Activated T-cell treated with anti-CD3 and anti-CD28 coated beads for 48 hours (primary cell): ENCODE results near the gene E2F6.

Experiments used
- DNase-seq: peaks from one replicate; pipeline ENCODE4 v3.0.0-alpha.2; 2020; ENCODE audit warnings: low read depth

The E2F6 gene, protein sequence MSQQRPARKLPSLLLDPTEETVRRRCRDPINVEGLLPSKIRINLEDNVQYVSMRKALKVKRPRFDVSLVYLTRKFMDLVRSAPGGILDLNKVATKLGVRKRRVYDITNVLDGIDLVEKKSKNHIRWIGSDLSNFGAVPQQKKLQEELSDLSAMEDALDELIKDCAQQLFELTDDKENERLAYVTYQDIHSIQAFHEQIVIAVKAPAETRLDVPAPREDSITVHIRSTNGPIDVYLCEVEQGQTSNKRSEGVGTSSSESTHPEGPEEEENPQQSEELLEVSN

DNA sequence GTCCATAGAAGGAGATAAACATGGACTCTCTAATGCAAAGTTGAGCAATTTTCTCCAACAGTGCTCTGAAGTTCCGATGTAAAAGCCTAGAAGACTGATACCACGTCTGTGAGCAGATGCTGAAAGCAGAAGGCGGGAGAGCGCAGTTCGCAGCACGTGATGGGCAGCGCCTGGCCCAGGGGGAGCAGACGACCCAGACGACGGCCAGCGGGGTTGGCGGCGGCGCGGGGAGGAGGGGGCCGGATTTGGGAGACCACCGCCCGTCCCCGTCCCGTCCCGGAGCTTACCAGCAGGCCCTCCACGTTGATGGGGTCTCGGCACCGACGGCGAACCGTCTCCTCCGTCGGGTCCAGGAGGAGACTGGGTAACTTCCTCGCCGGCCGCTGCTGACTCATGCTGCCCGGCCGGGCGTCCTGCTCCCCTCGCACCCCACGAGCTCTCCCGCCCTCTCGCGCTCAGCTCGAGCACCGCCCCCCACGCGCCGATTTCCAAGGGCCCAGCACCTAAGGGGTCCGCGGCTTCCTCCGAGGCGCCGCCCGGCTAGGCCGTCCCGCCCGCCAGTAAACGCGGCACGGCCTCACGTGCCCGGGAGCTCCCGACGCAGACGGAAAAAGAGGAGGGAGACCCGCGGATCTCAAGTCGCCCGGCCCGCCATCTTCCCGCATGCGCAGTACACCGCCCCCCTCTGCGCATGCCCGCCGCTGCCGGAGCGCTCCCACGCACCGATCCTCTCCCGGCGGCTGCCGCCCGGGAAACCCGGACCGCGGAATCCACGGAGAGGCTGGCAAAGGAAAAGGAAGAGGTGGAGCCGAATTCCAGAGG lies at the start of gene E2F6:
E2F6 (minus strand) TSS at position 677 of the 822 bp plus-strand sequence; CDS start at position 395, 282 bp downstream.
- peak; percentile 89 for DNase-seq

DNA sequence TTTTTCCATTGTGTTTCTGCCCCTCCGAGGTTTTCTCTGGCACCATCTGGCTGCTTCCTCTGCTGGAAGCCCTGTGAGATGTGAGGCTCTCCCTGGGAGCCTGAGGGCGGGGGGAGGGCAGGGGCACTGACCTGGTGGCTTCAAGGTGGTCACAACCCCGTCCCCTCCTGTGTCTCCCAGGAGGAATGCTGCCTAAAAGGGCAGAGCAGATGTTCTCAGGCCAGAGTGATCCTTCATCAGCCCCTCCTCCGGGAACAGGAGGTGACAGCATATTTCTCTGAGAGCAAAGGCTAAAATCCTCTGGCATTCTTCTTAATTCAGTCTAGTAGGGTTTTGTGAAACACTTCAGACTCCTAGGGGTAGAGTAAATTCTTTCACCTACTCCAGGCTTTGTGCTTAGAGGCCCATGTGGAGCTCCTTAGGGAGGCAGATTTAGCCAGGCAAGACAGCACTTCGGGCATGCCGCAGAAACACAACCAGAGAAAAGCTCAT lies 49.6 kb upstream of the E2F6 start:
- DNase-seq: no peak

DNA sequence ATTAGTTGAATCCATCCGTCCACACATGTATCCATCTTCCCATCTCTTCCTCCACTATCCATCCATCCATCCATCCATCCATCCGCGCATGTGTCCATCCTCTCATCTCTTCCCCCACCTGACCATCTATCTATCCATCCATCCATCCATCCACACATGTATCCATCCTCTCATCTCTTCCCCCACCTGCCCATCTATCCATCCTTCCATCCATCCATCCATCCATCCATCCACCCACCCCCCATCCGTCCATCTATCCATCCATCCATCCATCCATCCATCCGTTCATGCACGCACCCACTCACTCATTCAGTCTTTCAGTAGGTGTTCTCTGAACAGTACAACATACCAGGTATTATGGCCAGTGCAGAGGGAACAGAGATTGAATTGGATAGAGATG lies 48.9 kb upstream of the E2F6 start:
- no peak for DNase-seq

DNA sequence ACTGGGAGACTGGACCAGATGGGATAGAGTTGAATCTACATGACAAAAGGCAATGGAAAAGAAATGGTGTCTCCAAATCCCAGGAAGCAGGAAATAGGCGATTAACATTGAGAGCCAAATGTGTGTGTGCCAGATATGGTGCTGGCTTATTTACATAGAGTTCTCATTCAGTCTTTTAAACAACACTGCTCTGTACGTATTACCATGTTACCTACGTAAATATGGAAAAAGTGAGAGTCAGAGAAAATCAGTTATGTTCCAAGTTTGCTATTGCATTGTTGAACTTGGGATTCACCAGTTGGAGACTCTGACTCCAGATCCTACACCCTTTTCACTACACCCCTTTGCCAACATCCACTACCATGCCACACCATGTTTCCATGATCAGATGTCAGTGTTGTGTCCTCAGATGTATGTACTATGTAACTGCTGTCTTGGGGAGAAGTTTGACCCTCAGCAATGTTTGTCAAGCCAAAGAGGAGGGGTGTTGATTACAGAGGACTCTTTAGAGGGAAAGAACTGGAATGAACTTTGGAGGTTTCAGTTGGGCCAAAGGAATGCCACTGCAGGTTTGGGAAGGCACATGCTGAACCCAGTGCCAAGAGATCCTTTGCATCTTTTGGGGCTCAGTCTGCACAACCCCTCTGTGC lies 48.2 kb upstream of the E2F6 start:
- DNase-seq: no peak

DNA sequence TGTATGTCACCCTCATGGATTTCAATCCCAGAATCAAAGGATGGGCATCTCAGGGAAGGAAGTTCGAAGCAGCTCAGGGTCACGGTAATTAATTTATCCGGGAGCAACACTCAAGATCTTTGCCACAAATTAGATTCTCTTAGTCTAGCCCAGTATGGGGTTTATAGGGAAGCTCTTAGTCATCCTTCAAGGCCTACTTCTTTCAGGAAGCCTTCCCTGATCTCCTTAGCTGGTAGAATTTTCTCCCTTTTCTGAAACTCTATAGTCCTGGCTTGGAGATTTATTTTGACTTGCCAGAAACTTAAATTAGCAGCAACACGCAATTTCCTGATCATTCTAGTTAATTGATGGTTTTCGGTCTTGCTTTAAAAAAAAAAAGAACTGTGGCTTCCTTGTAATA lies 47.4 kb upstream of the E2F6 start:
- DNase-seq: no peak

DNA sequence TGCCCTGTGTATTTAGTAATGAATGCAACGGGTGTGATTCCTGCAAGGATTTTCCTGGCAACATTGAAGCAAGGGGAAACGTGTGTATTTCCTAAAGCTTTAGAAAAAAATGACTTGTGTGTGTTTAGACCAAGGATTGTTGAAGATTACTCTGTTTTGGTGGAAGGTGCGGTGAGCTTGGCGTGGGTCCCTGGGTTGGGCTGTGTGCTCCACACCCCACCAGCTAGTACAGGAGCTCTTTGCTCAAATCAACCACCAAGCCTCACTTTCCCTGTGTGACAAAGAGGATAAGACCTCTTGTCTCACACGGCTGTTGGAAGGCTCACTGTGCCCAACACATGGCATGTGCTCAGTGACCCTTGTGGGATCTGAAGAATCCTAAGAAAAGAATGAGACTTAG lies 46.5 kb upstream of the E2F6 start:
- DNase-seq: no peak

DNA sequence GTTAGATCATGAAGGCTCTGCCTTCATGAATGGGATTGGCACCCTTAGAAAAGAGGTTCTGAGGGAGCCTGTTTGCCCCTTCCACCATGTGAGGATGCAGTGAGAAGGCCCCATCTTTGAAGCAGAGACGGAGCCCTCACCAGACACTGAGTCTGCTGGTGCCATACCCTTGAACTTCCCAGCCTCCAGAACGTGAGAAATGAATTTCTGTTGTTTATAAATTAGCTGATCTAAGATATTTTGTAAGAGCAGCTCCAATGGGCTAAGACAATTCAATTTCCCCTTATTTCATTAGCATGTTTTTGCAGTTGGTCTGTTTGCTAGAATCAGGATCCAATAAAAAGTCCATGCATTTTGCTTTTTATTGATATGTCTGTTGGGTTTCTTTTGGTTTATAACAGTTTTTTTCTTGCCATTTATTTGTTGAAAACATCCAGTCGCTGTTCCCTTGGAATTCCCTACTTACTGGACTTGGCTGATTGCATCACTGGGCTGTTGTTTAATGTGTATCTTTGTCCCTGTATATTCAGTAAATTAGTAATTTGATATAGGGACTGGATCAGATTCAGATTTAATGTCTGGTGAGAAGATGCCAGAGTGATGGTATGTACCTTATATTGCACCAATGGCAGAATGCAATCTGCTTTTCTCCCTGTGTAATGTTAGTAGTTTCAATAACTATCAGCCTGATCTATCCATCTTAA lies 43.8 kb upstream of the E2F6 start:
- DNase-seq: no peak

DNA sequence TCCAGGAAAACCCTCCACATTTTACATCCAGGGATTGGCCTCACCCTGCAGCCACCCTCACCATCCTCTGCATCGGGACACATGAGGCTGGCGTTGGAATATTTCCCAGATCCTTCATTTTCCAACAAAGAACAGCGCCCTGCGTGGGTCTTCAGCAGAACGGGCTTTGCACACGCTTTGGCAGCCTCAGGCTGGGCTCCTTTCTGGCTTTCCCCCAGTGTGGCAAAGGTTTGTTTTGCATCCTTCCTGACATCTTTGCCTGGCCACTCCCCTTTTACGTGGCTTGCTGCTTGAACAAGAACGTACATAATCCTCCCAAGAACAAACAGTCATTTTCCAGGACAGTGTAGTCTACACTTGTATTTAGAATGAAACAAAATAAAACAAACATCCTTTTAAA lies 42.3 kb upstream of the E2F6 start:
- no peak for DNase-seq

DNA sequence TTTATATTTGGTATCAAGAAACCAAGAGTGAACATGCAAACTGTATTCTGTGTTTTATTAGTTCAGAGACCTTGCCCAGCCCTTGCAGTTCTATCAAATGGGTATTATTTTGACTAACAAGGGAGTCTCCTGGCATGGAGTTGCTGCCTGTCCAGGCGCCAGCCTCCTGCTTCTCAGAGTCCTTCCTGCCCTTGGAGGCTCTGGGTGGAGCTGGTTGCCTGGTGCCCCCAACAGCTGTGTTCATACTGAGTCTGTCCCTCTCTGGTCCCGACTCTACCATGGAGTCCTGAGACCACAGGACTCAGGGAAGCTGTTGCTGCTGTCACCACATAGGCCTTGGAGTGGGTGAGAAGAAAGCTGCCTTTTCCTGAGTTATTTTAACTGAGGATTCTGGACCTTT lies 41.6 kb upstream of the E2F6 start:
- DNase-seq: no peak

DNA sequence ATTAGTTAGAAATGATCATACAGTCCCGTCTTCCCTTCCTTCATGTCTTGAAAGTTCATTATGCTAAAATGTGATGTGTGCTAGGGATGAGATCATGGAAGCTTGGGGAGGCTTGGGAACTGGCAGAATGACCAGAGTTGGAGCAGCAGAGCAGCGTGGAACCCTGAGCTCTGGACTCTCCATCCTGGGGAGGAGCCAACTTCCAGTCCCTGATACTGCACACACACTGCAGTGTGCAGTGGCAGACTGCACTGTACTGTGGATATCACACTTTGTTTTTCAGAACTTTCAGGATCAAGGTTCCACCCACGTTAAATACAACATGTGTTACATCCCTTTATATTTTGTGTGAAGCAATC lies 40.6 kb upstream of the E2F6 start:
- no peak for DNase-seq

DNA sequence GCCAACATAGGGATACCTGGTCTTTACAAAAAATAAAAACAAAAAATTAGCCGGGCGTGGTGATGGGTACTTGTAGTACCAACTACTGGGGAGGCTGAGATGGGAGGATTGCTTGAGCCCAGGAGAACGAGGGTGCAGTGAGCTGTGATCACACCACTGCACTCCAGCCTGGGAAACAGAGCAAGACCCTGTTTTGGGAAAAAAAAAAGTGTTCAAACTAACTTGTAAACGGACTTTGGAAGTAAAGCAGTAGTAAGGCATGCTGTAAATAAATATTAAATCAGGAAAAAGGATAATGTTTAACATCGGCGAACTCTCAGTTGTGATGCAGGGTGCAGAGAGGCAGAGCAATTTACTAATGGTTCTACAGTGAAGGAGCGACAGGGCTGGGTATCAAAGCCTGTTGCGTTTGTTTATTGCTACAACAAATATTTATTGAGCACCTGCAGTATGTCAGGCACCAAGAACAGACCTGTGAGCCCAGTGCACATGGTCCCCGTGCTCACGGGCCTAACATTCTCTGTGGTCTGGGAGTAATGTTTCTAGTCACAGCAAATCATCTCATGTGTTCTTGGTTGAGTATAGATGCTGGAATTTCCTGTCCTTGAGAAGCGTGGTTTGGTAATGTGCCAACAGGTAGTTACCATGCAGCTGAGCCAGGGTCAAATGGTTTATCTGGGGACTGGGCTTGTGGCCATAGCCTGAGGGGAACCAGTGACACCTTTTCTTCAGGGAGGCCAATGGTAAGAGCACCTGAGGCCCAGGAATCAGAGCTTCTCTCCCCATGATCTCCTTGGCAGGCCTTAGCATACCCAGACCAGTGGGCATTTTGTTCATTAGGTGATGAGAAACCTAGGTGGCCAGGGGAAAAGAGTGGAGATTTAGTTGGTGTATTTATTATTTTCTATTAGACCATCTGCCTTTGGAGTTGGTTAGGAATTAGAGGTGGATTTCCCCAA lies 40.0 kb upstream of the E2F6 start:
- no peak for DNase-seq

DNA sequence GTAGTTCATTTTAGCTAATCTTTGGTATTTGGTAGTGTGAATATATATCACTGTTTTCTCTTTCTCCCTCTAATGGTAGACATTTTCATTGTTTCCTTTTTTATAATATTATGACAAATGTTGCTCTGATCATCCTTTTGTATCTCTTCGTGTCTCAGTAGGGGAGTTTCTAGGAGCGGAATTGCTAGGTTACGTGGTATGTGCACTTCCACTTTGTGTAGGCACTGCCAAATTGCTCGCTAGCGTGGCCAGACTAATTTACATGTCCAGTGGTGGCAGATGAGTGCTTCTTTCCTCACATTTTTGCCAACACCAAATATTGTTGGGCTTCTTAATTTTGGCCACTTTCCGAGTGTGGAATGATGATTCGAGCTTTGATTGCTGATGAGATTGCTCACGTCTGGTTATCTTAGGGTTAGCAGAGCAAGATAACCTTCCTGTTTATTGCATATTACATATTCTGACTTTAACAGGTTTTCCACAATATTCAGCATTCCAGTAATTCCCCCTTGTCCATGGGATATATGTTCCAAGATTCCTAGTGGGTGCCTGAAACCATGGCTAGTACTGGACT lies 37.5 kb upstream of the E2F6 start:
- no peak for DNase-seq

DNA sequence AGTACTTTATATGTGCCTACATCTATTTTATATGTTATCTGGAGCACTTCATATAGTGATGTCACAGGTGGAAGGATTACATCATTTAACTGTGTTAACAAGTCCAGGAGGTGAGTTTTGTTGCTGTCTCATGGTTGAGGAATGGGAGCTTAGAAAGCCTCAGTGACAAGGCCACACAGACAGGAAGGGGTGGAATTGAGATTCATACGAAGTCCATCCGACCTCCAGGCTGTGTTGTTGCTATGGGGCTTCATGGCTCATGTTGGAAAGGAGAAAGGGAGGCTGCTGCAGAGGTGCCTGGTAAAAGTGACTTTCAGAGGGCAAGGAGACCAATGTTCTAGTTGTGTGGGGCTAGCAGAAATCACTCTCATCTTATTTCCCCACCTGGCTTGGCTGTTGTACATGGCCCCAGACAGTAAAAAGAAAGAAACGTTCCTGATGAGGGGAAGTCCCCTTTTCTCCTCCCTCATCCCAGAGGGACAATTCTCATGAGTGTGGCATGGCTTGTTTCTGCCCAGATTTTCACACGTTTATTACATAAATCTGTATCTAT lies 36.9 kb upstream of the E2F6 start:
- no peak for DNase-seq

DNA sequence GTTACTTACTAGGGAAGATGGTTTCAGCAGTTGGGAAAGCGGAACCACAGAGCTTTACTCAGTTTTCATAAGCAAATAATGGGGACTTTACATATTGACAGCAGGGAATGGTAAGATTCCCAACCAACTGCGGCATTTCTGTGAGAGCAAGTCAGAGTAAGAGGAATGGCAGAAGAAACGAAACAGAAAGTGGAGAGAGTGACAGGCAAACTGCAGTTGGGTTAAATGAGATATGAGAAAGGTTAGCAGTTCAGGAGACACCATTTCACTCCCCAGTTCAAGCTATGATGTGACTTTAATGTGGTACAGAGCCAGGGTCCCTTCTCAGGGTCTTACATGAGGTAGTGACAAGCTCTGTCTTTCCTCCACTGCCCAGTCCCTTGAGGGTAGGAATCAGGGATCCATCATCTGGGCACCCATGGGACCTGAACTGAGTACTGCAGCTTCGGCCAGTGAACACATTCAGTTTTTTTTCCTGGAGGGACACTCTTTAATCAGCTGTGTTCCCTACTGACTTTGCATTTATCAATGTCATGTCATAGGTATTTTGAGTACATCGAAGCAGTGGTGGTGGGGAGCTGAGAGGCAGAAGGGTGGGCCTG lies 34.8 kb upstream of the E2F6 start:
- DNase-seq: no peak

DNA sequence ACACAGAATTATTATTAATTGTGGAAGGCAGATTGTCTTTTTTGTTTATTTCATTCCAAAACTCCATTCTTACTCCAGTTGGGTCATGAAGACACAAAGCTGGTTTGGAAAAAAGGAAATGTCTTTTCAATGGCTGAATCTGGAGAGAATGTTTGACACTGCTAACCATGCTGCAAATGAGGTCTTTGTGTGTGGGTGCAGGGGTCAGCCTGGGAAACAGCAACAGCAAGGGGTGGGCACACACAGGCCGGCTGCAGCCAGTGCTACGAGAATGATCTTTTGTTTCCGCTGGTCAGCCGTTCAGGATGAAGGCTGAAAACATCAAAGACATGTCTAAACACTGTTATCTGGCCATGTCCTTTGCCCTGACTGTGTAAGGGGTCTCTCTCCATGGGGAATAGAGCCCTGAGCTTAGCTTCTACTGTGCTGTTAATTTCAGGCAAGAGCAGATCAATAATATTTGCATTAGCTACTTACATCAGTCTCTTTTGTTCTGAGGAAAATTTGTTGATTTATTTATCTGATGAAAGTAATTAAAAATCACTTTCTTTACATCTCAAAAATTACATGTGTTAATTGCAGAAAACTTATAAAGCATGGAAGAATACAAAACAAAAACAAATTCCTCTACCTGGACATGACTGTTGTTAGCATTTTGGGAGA lies 33.3 kb upstream of the E2F6 start:
- no peak for DNase-seq

DNA sequence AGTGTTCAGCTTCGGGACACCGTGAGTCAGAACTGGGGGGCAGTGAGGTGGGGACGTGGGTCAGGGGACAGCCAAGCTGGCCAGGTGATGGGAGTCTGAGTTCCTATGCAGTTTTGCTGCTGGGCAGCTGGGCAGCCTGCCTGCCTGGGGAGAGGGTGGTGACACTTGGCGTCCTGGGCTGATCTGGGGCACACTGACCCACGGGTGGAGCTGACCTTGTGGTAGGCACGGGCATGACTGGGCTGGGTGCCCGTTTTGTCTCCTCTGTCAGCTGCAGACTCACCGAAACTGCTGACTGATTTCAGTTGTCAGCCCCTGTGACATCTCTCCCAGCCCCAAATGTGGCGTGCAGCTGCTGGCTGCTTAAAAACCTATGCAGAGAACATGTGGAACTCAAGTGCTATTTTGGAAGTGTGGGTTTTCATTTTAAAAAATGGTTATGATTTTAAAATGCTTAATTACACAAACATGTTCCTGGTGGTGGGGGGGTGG lies 32.6 kb upstream of the E2F6 start:
- no peak for DNase-seq

DNA sequence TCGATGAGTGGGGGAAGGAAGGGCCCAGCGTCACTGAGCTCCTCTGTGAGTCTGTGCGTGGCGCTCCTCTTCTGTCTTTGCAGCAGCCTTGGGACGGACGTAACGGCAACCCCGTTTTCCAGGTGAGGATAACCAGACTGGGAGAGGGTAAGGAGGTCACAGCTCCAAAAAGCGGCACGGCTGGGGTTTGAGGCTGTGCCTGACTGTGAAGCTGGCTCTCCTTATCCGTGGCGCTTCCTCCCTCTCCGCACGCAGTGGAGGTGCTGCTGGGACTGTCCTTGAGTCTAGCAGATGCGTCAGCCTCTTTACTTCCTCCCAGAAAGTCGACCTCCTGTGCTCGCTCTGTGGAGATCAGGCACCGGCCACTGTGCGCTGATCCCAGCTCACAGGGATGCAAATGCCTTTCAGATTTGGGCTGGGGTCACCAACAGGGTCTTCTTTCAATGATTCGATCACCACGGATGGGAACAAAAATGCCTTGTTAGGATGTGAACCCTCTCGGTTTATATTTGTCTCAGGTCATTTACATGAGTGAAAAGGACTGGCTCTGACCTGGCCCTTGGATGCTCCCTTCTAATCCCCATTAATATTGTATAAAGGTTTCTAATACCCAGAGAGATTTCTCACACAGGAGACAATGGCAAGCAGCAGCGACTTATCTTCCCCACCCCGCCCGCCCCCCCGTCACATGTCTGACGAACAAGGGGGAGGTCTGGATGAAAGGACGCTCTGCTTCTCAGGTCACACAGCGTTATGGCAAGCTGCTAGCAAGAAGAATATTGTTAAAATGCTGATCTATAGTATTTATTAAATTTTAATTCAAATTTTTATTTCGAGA lies 30.1 kb upstream of the E2F6 start:
- no peak for DNase-seq

DNA sequence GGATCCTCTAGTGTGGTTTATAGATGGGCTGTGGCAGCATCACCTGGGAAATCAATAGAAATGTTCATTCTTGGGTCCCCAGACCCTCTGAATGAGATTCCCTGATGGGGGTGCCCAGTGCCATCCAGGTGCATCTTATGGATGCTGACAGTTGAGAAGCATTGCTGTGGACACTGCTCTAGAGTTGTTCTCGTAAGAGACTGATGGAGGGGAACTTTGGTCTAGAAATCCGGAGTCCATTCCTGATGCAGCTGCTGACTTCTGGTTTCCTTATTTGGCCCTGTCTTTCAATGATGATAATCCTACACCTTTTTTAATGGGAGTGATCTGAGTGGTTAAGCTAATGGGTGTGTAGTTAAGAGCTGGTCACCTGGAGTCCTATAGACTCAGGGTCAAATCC lies 28.3 kb upstream of the E2F6 start:
- no peak for DNase-seq

DNA sequence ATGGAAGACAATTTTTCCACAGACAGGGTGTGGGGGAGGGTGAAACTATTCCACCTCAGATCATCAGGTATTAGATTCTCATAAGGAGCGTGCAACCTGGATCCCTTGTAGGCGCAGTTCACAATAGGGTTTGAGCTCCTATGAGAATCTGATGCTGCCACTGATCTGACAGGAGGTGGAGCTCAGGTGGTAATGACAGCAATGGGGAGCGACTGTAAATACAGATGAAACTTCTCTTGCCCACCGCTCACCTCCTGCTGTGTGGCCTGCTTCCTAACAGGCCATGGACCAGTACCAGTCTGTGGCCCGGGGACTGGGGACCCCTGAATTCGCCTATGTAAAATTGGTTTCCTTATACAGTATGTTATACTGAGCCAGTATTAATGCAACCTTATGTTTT lies 27.3 kb upstream of the E2F6 start:
- DNase-seq: no peak
